ENCODE results near the gene RFPL2. TPM values are rescaled to one million over a fixed set of nuclear protein-coding genes. Genes with fewer than 3 reads are reported as not detected.

Gene RFPL2
- total RNA-seq, 1 donor from 2014 or later, result 11.8 TPM

DNA sequence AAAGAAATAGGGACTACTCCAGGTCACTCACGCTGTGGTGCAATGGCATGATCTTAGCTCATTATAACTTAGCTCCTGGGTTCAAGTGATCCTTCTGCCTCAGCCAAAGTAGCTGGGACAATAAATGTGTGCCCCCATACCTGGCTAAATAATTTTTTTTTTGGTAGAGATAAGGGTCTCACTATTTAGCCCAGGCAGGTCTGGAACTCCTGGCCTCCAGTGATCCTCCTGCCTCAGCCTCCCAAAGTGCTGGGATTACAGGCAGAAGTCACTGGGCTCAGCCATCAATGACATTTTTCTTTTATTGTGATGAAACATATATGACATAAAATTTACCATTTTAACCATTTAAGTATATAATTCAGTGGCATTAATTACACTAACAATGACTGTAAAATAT is 39.7 kb upstream of the RFPL2 start:
- Mint-ChIP-seq H3K4me3 (ENCODE audit: unreplicated experiment) (no peak overlapping the region), H3K4me1 (ENCODE audit: unreplicated experiment) (peaks cover 31% of the 10 kb centered on the region), H3K27me3 (ENCODE audit: unreplicated experiment) (no peaks in the 10 kb centered on the region), H3K27ac (ENCODE audit: unreplicated experiment) (no peak overlapping the region), H3K36me3 (ENCODE audit: low read depth, unreplicated experiment) (peaks cover 9% of the 10 kb centered on the region), H3K9me3 (ENCODE audit: unreplicated experiment) (no peaks in the 10 kb centered on the region)
- TF ChIP-seq CTCF (IDR thresholded peaks at IDR 0.05; ENCODE audit: unreplicated experiment), result no peak
- no peak for DNase-seq (ENCODE audit: low spot score)

GRCh38 chr22:32240461-32240860 is 35.6 kb upstream of the RFPL2 start:
- no peak for DNase-seq (ENCODE audit: low spot score)
- no peaks in the 10 kb centered on the region for H3K27me3 Mint-ChIP-seq (ENCODE audit: unreplicated experiment)
- H3K36me3 Mint-ChIP-seq (ENCODE audit: low read depth, unreplicated experiment), result peaks cover 3% of the 10 kb centered on the region
- H3K4me3 Mint-ChIP-seq (ENCODE audit: unreplicated experiment), result no peak overlapping the region
- peaks cover 5% of the 10 kb centered on the region for H3K4me1 Mint-ChIP-seq (ENCODE audit: unreplicated experiment)
- no peak for TF ChIP-seq CTCF (IDR thresholded peaks at IDR 0.05; ENCODE audit: unreplicated experiment)
- no peak overlapping the region for H3K27ac Mint-ChIP-seq (ENCODE audit: unreplicated experiment)
- no peaks in the 10 kb centered on the region for H3K9me3 Mint-ChIP-seq (ENCODE audit: unreplicated experiment)

DNA sequence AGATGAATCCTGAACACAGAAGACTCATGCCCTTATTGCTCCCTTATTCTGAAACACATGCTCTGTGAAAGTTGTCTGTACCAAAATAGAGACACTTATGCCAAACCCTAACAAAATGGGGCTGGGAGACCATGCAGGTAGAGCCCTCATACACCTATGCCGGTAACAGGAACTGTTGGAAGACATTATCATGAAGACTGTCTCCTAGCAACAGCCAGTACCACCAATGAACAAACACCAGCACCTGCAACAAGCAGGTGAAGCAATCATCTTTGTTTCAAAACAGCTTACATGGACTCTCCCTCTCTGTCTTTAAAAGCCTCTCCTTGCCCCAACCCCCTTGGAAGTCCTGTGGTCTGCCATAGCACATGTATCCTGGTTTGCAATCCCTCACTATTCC is 33.0 kb upstream of the RFPL2 start:
- no peak overlapping the region for H3K4me3 Mint-ChIP-seq (ENCODE audit: unreplicated experiment)
- no peak for TF ChIP-seq CTCF (IDR thresholded peaks at IDR 0.05; ENCODE audit: unreplicated experiment)
- H3K27ac Mint-ChIP-seq (ENCODE audit: unreplicated experiment), result no peak overlapping the region
- H3K36me3 Mint-ChIP-seq (ENCODE audit: low read depth, unreplicated experiment), result peaks cover 3% of the 10 kb centered on the region
- no peaks in the 10 kb centered on the region for H3K9me3 Mint-ChIP-seq (ENCODE audit: unreplicated experiment)
- DNase-seq (ENCODE audit: low spot score), result no peak
- no peaks in the 10 kb centered on the region for H3K27me3 Mint-ChIP-seq (ENCODE audit: unreplicated experiment)
- peaks cover 8% of the 10 kb centered on the region for H3K4me1 Mint-ChIP-seq (ENCODE audit: unreplicated experiment)

- H3K27me3 Mint-ChIP-seq (ENCODE audit: unreplicated experiment), result no peaks in the 10 kb centered on the region
- H3K27ac Mint-ChIP-seq (ENCODE audit: unreplicated experiment), result no peak overlapping the region
These were observed 32.1 kb upstream of the RFPL2 start for GRCh38 chr22:32236970-32237369.

GRCh38 chr22:32233091-32233490 is 28.2 kb upstream of the RFPL2 start:
- Mint-ChIP-seq H3K9me3 (ENCODE audit: unreplicated experiment) (no peaks in the 10 kb centered on the region), H3K4me1 (ENCODE audit: unreplicated experiment) (peaks cover 23% of the 10 kb centered on the region), H3K4me3 (ENCODE audit: unreplicated experiment) (no peak overlapping the region), H3K27me3 (ENCODE audit: unreplicated experiment) (no peaks in the 10 kb centered on the region), H3K36me3 (ENCODE audit: low read depth, unreplicated experiment) (peaks cover 16% of the 10 kb centered on the region), H3K27ac (ENCODE audit: unreplicated experiment) (no peak overlapping the region)
- DNase-seq (ENCODE audit: low spot score), result no peak
- no peak for TF ChIP-seq CTCF (IDR thresholded peaks at IDR 0.05; ENCODE audit: unreplicated experiment)

More at GRCh38 chr22:32236970-32237369, 32.1 kb upstream of the RFPL2 start:
- no peak for TF ChIP-seq CTCF (IDR thresholded peaks at IDR 0.05; ENCODE audit: unreplicated experiment)
- peaks cover 3% of the 10 kb centered on the region for H3K36me3 Mint-ChIP-seq (ENCODE audit: low read depth, unreplicated experiment)
- H3K9me3 Mint-ChIP-seq (ENCODE audit: unreplicated experiment), result no peaks in the 10 kb centered on the region
- no peak for DNase-seq (ENCODE audit: low spot score)
- H3K4me3 Mint-ChIP-seq (ENCODE audit: unreplicated experiment), result no peak overlapping the region
- peaks cover 12% of the 10 kb centered on the region for H3K4me1 Mint-ChIP-seq (ENCODE audit: unreplicated experiment)

Data from endothelial cell (in vitro differentiated cells).